Measurements from ENCODE around the gene GDNF. TPM values are rescaled to one million over a fixed set of nuclear protein-coding genes. Genes with fewer than 3 reads are reported as not detected.

GDNF gene
- polyA plus RNA-seq, 3 donors: not detected

DNA sequence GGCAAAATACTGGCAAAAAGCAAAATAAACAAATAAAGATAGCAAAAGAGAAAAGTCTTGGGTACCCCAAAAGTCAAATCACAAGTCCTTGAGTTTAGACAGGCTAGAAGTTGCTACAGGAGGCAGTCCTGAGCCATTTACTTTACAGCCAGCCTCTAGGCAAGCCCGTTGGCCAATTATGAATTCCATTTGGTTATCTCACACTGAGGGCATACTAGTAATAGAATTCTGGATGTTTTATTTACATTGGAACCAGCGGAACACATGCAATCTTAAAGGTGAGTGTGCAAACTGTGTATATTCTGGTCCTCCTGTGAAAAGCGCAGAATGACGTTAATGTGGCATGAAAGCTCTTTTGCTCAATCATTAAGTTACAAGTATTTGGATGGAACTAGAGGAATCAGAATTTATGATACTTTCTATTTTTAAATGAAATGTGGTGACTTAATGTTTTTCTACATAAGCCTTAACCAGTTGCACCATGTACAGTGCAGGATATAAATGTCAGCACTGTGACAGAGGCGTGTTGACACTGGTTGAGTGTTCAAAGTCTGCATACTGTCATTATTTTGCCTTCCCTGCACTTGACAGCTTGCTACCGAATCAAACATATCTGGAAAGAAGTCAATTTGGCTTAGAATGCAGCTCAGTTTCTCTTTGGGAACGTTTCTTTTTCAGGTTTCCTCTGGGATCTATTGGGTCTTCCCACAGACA lies 7.9 kb downstream of the GDNF start:
- TF ChIP-seq, protein P1, sequence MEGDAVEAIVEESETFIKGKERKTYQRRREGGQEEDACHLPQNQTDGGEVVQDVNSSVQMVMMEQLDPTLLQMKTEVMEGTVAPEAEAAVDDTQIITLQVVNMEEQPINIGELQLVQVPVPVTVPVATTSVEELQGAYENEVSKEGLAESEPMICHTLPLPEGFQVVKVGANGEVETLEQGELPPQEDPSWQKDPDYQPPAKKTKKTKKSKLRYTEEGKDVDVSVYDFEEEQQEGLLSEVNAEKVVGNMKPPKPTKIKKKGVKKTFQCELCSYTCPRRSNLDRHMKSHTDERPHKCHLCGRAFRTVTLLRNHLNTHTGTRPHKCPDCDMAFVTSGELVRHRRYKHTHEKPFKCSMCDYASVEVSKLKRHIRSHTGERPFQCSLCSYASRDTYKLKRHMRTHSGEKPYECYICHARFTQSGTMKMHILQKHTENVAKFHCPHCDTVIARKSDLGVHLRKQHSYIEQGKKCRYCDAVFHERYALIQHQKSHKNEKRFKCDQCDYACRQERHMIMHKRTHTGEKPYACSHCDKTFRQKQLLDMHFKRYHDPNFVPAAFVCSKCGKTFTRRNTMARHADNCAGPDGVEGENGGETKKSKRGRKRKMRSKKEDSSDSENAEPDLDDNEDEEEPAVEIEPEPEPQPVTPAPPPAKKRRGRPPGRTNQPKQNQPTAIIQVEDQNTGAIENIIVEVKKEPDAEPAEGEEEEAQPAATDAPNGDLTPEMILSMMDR (IDR thresholded peaks at IDR 0.05): no peak
- peaks cover 11% of the 10 kb centered on the region for H3K4me1 Mint-ChIP-seq
- intact Hi-C loops (cut with micrococcal nuclease): loop anchor here in 1 of 2 donors (10.0 kb wide), 1 partner anchor 363 kb away; no protein-coding TSS in a partner anchor
- H3K9me3 Mint-ChIP-seq: peaks cover 0 to 13% (median 2%) of the 10 kb centered on the region in 7 donors
- Histone ChIP-seq H3K36me3 (replicated peaks in 1 of 2; ENCODE audit: control insufficient read depth in 1 of 2, insufficient read depth in 2 of 2, low read length in 2 of 2) (no peaks in the 10 kb centered on the region), H3K4me3 (replicated peaks in 1 of 3; ENCODE audit: low read depth in 2 of 3, low read length in 3 of 3) (no peak overlapping the region), H4K20me1 (ENCODE audit: insufficient read depth, low read length) (no peaks in the 10 kb centered on the region), H3K9ac (ENCODE audit: insufficient read depth, low read length, poor library complexity, severe bottlenecking) (no peak overlapping the region), H3K79me2 (ENCODE audit: insufficient read depth, low read length) (no peaks in the 10 kb centered on the region), H2AFZ (ENCODE audit: insufficient read depth, low read depth, low read length, poor library complexity, severe bottlenecking) (no peak overlapping the region), H3K4me2 (replicated peaks; ENCODE audit: extremely low read depth, low read length, poor library complexity, severe bottlenecking) (no peak overlapping the region), H3K27me3 (ENCODE audit: control insufficient read depth in 2 of 2, insufficient read depth in 2 of 2, low read length in 2 of 2) (peaks cover 65 to 73% of the 10 kb centered on the region in 2 donors), H3K9me3 (replicated peaks in 1 of 2; ENCODE audit: control insufficient read depth in 1 of 2, insufficient read depth in 1 of 2, low read length in 2 of 2) (peaks cover 0 to 24% of the 10 kb centered on the region in 2 donors), H3K27ac (ENCODE audit: low read depth in 1 of 2, low read length in 2 of 2) (no peak overlapping the region), H3K4me1 (ENCODE audit: control insufficient read depth in 1 of 2, insufficient read depth in 2 of 2, low read length in 2 of 2) (peaks cover 4 to 8% of the 10 kb centered on the region in 2 donors)
- H3K36me3 Mint-ChIP-seq: no peaks in the 10 kb centered on the region
- H3K27ac Mint-ChIP-seq: no peak overlapping the region
- peaks cover 58 to 73% (median 62%) of the 10 kb centered on the region in 3 donors for H3K27me3 Mint-ChIP-seq (ENCODE audit: low read depth in 3 of 3)
- WGBS (ENCODE audit: insufficient coverage): 84% methylated on average over 4 of the region's 7 CpGs
- H3K4me3 Mint-ChIP-seq: peak overlapping the region in 1 of 2 donors; percentile 18
- no peak for DNase-seq

DNA sequence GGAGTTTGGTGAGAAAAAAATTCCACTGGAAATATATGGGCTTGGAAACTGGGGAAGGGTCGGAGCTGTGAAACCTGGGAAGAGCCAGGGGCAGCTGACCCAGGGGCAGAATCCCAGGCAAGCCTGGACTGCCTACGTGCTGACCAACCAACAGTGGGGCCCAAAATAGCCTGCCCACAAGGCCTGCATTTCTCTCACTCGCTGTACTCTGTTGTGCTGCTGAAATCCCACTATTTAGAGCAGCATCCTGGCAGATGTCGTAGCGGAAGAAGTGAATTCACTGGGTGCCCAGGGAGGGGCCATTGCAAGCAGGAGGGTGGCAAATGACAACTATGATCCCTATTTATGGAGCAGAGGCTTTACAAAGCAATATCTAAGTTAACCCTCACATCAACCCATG lies 9.5 kb downstream of the GDNF start:
- H3K27me3 Mint-ChIP-seq (ENCODE audit: low read depth in 3 of 3): peaks cover 46 to 60% (median 51%) of the 10 kb centered on the region in 3 donors
- Histone ChIP-seq H3K27me3 (ENCODE audit: control insufficient read depth in 2 of 2, insufficient read depth in 2 of 2, low read length in 2 of 2) (peaks cover 50 to 57% of the 10 kb centered on the region in 2 donors), H2AFZ (ENCODE audit: insufficient read depth, low read depth, low read length, poor library complexity, severe bottlenecking) (no peak overlapping the region), H3K4me3 (replicated peaks in 1 of 3; ENCODE audit: low read depth in 2 of 3, low read length in 3 of 3) (no peak overlapping the region), H3K4me2 (replicated peaks; ENCODE audit: extremely low read depth, low read length, poor library complexity, severe bottlenecking) (no peak overlapping the region), H3K79me2 (ENCODE audit: insufficient read depth, low read length) (no peaks in the 10 kb centered on the region), H3K4me1 (ENCODE audit: control insufficient read depth in 1 of 2, insufficient read depth in 2 of 2, low read length in 2 of 2) (no peaks in the 10 kb centered on the region), H4K20me1 (ENCODE audit: insufficient read depth, low read length) (no peaks in the 10 kb centered on the region), H3K9me3 (replicated peaks in 1 of 2; ENCODE audit: control insufficient read depth in 1 of 2, insufficient read depth in 1 of 2, low read length in 2 of 2) (peaks cover 0 to 10% of the 10 kb centered on the region in 2 donors), H3K36me3 (replicated peaks in 1 of 2; ENCODE audit: control insufficient read depth in 1 of 2, insufficient read depth in 2 of 2, low read length in 2 of 2) (no peaks in the 10 kb centered on the region), H3K27ac (ENCODE audit: low read depth in 1 of 2, low read length in 2 of 2) (no peak overlapping the region), H3K9ac (ENCODE audit: insufficient read depth, low read length, poor library complexity, severe bottlenecking) (no peak overlapping the region)
- no peak overlapping the region for H3K4me3 Mint-ChIP-seq
- TF ChIP-seq, protein P1 (IDR thresholded peaks at IDR 0.05): no peak
- H3K27ac Mint-ChIP-seq: peak overlapping the region in 1 of 7 donors; percentile 15
- intact Hi-C loops (cut with micrococcal nuclease): loop anchor here in 1 of 2 donors (10.0 kb wide), 1 partner anchor 364 kb away; no protein-coding TSS in a partner anchor
- no peaks in the 10 kb centered on the region for H3K4me1 Mint-ChIP-seq
- 87% methylated on average over 5 of the region's 5 CpGs for WGBS (ENCODE audit: insufficient coverage)
- peaks cover 0 to 9% (median 2%) of the 10 kb centered on the region in 7 donors for H3K9me3 Mint-ChIP-seq
- no peak for DNase-seq
- no peaks in the 10 kb centered on the region for H3K36me3 Mint-ChIP-seq
